HG03175 (cell line): ENCODE results near the gene RAB3IP.
"Not testable (repeated sequence)": the region's sequence is repeated elsewhere in the genome, so short reads cannot be mapped to it uniquely, and the experiment has no call there.

Experiments used
- ATAC-seq: cut with Tn5 transposase; IDR thresholded peaks from one replicate; pipeline ENCODE4 v1.9.1; 2021; ENCODE audit warnings: mild to moderate bottlenecking, moderate library complexity; ENCODE audit not compliant: unreplicated experiment

RAB3IP gene

GRCh38 chr12:69834147-69834546, 95.5 kb downstream of the RAB3IP start:
- ATAC-seq, result no peak

- no peak for ATAC-seq
These were observed 95.9 kb downstream of the RAB3IP start for GRCh38 chr12:69834576-69834975.

- ATAC-seq, result no peak
These were observed 96.4 kb downstream of the RAB3IP start for GRCh38 chr12:69835081-69835480.

- no peak for ATAC-seq
These were observed 97.4 kb downstream of the RAB3IP start for GRCh38 chr12:69836015-69836414.

DNA sequence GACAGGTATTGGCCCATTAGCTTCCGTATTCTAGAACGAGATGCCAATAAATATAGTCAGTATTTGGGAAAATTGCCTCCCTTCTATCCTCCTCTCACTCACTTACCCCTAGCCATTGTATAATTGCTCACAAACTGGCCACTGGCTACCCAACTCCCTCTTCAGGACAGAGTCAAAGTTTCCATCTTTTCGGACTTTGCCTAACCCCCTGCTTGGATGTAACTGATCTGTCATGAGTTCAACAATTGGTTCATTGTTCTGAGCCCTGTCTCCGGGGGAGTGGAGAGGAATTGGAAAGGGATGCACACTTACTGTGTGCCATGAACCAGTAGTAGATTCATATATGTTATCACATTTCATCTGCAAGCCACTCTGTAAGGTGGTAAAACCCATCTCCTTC, 98.5 kb downstream of the RAB3IP start:
- no peak for ATAC-seq

DNA sequence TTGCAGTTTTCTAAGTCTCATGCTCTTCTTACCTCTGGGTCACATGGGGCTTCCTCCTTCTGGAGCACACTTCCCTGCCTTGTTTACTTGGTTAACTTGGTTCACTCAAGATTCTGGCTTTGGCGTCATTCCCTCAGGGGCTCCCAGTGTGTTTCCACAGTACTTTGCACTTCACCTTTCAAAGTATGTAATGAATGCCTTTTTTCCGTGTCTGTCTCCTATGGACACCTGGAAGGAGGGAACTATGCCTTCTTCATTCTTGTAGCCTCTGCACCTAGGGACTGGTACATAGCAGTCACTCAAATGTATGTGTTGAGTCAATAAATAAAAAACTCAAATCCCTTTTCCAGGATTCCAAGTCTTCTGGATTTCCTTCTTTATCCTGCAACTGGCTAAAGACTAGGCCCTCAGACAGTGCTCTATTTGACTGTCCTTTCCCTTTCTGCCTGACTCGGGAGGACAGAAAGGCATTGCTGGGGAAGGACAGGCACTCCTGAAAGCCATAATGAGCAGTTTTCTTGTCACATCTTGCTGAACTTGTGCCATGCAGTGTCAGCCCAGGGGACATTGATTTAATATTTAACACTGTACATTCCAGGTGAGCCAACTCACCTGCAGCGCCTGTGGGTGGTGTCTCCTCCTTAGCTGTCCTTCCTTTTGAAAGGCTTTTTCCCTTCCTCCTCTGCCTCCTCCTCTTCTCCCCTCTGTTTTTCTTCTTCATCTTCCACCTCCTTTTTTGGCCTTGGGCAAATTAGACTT, 99.2 kb downstream of the RAB3IP start:
- ATAC-seq, result no peak

GRCh38 chr12:69840727-69841126, 102.1 kb downstream of the RAB3IP start:
- ATAC-seq, result no peak

- no peak for ATAC-seq
These were observed 104.9 kb downstream of the RAB3IP start for GRCh38 chr12:69843608-69844007.

GRCh38 chr12:69844416-69844815, 105.8 kb downstream of the RAB3IP start:
- ATAC-seq, result no peak

GRCh38 chr12:69844836-69845235, 106.2 kb downstream of the RAB3IP start:
- no peak for ATAC-seq

GRCh38 chr12:69846976-69847375, 108.3 kb downstream of the RAB3IP start:
- no peak for ATAC-seq

- no peak for ATAC-seq
These were observed 113.3 kb downstream of the RAB3IP start for GRCh38 chr12:69851976-69852375.

DNA sequence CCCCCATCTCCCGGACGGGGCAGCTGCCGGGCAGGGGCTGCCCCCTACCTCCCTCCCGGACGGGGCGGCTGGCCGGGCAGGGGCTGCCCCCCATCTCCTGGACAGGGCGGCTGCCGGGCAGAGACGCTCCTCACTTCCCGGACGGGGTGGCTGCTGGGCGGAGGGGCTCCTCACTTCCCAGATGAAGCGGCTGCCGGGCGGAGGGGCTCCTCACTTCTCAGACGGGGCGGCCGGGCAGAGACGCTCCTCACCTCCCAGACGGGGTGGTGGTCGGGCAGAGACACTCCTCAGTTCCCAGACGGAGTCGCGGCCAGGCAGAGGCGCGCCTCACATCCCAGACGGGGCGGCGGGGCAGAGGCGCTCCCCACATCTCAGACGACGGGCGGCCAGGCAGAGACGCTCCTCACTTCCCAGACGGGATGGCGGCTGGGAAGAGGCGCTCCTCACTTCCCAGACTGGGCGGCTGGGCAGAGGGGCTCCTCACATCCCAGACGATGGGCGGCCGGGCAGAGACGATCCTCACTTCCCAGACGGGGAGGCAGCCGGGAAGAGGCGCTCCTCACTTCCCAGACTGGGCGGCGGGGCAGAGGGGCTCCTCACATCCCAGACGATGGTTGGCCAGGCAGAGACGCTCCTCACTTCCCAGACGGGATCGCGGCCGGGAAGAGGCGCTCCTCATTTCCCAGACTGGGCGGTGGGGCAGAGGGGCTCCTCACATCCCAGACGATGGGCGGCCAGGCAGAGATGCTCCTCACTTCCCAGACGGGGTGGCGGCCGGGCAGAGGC, 114.7 kb downstream of the RAB3IP start:
- ATAC-seq, result not testable (repeated sequence)

GRCh38 chr12:69866698-69867097, 128.0 kb downstream of the RAB3IP start:
- ATAC-seq, result no peak

DNA sequence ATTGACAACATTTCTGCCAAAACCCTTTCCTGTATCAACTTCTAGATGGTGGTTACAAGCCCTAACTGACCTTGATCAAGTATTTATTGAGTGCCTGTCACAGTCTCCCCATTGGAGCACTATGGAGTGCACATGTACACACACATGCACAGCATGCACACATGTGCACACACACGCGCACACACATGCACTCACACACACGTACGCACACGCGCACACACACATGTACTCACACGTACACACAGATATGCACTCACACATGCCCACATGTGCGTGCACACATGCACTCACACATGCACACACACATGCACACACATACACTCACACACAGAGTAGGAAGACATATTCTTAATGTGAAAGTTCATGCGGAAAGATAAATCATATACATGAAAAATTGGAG, 130.0 kb downstream of the RAB3IP start:
- ATAC-seq, result no peak

GRCh38 chr12:69872804-69873203, 134.1 kb downstream of the RAB3IP start:
- no peak for ATAC-seq
